SH-SY5Y (cell line): ENCODE measurements around the gene SEMA4D.

Experiments
- GATA2 ChIP-seq: IDR thresholded peaks from 2 replicates; pipeline ENCODE4 v1.6.1; 2011; ENCODE audit warnings: mild to moderate bottlenecking, low read depth, low read length
- GATA3 ChIP-seq: IDR thresholded peaks from 2 replicates; pipeline ENCODE4 v1.6.1; 2011; ENCODE audit warnings: low read depth, mild to moderate bottlenecking, low read length, moderate library complexity

The SEMA4D gene

DNA sequence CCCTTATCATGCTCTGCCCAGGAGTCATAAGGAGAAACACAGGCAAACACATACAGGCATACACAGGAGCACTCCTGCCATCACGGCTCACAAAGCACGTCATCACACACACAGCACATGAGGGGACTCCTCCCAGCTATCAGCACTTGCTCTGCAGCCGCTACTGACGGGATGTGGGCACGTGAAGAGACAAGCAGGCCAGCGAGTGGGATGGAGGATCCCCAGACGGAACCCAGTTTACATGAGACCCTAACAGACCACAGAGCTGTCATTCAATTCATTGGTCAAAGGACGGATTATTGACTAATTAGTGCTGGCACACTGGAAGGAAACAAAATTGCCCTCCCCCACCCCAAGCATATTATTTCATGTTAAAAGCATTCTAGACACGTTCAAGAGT is 53.6 kb downstream of the SEMA4D start:
- TF ChIP-seq GATA2 (no peak), GATA3 (no peak)

DNA sequence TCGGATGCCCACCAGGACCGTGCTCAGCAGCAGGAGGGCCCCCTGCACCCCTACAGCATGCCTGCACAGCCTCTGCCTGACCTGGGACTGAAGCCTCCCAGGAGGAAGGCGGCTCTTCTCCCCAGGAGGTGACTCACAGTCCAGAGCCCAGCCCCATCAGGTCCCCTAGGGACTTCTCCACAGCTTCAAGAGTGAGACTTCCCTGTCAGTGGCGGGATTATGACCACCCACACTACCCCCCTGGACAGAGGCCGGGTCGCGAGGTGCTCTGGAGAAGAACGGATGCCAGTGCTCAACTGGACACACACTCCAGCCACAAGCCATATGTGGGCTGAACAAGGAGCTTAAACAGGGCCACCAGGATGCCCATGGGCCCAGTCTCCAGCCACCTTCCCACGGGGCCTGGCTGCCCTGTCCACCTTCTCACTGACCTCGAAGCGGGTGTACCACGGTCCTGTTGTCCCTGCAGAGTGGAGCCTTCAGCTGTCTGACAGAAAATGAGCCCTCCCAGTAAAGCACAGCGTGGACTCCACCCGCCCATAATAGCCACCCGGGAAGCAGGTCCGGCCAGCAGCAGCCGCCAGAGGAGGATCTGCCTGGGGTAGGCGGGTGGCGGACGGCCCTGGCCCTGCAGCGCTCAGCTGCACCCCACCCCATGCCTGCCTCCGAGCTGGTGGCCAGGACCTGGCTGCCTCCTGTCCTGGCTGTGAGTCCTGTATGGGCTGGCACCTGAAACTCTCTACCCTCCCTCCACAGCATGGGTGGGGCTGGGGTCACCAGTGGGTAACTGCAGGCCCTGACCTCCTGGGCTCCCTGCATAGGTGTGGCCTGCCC is 54.7 kb downstream of the SEMA4D start:
- TF ChIP-seq GATA2 (no peak), GATA3 (no peak)

- TF ChIP-seq GATA3 (no peak), GATA2 (no peak)
Measured at GRCh38 chr9:89442501-89442978, 55.4 kb downstream of the SEMA4D start.

DNA sequence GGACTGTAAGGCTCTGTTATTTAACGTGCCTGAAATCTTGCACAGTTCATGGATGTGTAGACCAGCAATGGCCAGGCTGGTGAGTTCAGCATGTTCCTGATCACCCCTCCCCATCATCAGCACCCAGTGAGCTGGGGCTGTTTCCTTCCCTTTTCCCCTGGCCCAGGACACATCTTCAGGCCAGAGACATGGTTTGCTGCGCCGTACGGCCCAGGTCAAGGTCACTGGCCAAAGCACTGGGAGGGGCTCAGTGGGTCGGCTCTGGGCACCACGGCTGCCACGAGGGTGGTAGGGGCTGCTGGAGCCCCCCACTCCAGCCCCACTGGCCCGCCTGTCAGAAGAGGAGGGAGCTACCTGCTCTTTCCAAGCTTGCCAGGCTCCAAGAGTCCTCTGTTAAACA is 55.9 kb downstream of the SEMA4D start:
- TF ChIP-seq GATA3, result no peak
- TF ChIP-seq GATA2, result no peak

GRCh38 chr9:89441655-89441970 is 56.3 kb downstream of the SEMA4D start:
- no peak for TF ChIP-seq GATA3
- no peak for TF ChIP-seq GATA2

DNA sequence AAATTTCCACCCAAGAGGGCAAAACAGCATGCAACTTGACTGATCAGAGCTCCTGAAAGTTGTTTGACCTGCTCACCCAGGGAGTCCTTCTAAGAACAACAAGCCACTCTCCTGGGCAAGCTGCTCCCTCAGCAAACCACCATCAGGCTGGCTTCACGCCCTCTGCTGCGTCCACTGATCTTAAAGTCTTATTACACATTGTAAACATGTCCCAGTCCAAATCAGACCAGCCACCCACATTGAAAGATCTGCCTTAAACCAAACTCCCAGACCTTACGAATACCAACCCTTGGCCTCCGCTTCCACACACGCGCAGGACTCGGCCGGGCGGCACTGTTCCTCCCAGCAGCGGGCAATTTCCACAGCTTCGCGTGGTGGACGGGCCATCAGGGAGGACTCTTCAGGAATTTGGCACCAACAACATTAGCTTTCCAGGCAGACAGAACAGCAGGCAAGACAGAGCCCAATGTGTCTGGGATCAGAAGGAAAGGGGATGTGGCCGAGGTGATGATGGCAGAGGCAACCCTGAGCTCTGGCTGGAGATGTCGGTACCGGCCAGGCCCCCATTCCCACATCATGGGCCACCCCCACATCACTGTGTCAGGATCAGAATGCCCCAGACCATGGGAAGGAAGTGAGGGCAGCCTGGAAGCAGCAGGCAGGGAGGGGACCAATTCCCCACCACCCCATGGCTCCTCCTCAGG is 56.8 kb downstream of the SEMA4D start:
- no peak for TF ChIP-seq GATA3
- TF ChIP-seq GATA2, result no peak

DNA sequence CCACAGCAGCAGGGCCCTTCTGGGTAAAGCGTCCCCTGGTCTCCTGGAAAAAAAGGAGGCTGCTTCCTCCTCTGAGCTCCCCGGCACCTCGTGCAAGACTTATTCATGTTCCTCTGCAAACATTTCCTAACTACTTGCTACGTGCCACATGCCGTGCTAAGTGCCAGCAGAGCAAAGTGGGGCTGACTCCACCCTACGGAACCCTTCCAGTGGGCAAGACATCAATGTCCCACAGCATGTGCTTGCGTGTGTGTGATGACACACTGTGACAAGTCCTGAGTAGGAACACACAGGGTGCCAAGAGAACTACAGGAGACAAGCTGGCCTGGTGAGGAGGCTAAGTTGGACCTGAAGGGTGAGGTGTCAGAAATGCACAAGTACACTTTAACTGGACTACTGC is 57.4 kb downstream of the SEMA4D start:
- no peak for TF ChIP-seq GATA2
- TF ChIP-seq GATA3, result no peak

- no peak for TF ChIP-seq GATA3
- TF ChIP-seq GATA2, result no peak
Measured at GRCh38 chr9:89440046-89440445, 57.9 kb downstream of the SEMA4D start.

DNA sequence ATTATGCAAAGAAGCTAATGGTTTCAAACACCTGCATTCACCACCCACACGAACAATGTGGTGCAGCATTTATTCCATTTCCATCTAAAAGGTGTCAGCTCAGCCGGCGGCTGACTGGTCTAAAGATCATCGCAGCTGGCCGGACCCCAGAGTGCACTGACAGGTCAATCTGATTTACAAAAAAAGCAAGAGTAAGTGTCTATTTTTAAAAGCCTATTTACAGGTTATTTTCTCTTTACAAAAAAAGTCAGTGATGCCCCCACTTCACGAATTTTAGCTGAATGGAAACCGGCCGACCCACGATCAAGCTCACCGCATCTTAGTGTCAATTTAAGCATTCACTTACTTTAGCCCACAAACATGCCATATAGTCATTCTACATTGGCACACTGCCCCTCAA is 58.3 kb downstream of the SEMA4D start:
- TF ChIP-seq GATA3 (no peak), GATA2 (no peak)

GRCh38 chr9:89438194-89438593 is 59.7 kb downstream of the SEMA4D start:
- no peak for TF ChIP-seq GATA2
- no peak for TF ChIP-seq GATA3

GRCh38 chr9:89437772-89438171 is 60.1 kb downstream of the SEMA4D start:
- TF ChIP-seq GATA2 (no peak), GATA3 (no peak)

DNA sequence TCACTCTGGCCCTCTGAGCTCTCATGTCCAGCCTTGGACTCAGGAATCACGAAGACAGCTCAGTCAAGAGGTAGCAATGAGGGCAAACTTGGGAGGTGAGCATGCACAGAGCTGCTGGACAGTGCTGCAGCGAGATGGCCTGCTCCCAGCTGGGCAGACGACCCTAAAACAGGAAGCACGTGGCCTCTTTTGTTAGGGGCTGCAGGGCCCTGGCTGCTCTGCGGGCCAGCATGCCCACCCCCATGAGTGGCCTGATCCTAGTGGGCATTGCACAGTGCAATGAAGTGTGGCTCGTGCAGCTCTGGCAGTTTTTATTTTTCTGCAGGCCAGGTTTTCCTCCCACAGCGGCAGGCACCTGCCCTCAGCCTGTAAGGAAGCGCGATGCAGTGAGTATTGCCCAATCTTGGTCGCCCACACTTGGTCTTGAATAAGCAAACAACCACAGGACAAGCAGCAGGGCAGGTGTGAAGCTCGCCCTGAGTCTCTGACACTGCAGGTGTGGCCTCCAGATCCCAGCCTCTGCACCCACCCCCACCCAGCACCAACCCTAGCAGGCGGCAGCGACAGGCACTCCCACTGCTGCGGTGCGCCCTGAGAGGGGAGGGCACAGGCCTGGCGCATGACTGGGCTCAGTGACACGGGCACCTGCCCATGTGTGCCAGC is 60.8 kb downstream of the SEMA4D start:
- TF ChIP-seq GATA3 (no peak), GATA2 (no peak)

- TF ChIP-seq GATA2, result no peak
- no peak for TF ChIP-seq GATA3
Measured at GRCh38 chr9:89436326-89436725, 61.6 kb downstream of the SEMA4D start.

- TF ChIP-seq GATA2 (no peak), GATA3 (no peak)
Measured at GRCh38 chr9:89435071-89435823, 62.7 kb downstream of the SEMA4D start.

- TF ChIP-seq GATA3, result no peak
- TF ChIP-seq GATA2, result no peak
Measured at GRCh38 chr9:89434636-89435035, 63.3 kb downstream of the SEMA4D start.
